ENCODE measurements around the gene UBTD1. TPM values are rescaled to one million over a fixed set of nuclear protein-coding genes. Genes with fewer than 3 reads are reported as not detected.

The UBTD1 gene
- total RNA-seq, 6 donors from 2014 or later, result 40.6 to 93.1 (median 67.3) TPM

DNA sequence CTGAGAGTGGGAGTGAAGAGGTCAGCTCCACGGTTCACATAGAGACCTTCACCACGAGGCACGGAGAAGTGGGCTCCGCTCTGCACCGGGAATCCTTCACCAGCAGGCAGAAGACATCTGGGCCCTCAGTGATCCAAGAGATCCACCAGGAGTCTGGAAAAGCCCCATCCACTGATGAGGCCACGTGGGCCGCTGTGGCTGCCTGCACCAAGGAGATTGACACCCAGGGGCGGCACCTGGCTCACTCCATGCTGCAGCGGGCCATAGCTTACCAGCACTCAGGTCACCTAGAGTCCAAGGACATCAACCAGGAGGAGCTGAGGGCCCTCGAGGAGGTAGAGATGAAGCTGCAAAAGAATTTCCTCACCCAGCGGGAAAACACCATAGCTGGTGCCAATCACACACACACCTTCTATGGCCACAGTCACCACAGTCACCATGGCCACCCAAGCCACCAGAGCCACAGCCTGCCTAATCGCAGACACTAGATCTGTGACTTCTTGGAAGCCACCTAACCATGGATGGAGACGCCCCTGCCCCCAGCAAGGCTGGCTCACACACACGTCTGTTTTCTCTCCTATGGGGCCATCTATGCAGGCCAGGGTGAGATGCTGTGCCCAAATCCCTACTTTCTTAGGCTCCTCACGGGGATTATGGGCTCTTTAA, 91.5 kb downstream of the UBTD1 start:
- DNase-seq (no peak), ATAC-seq (ENCODE audit: low FRiP score in 2 of 2) (no peak)
- H3K4me1 ChIP-seq, result peaks cover 0 to 8% (median 0%) of the 10 kb centered on the region in 4 donors
- no peaks in the 10 kb centered on the region for H3K9me3 ChIP-seq
- TF ChIP-seq POLR2A (IDR thresholded peaks at IDR 0.05), result no peak
- TF ChIP-seq, protein P1, sequence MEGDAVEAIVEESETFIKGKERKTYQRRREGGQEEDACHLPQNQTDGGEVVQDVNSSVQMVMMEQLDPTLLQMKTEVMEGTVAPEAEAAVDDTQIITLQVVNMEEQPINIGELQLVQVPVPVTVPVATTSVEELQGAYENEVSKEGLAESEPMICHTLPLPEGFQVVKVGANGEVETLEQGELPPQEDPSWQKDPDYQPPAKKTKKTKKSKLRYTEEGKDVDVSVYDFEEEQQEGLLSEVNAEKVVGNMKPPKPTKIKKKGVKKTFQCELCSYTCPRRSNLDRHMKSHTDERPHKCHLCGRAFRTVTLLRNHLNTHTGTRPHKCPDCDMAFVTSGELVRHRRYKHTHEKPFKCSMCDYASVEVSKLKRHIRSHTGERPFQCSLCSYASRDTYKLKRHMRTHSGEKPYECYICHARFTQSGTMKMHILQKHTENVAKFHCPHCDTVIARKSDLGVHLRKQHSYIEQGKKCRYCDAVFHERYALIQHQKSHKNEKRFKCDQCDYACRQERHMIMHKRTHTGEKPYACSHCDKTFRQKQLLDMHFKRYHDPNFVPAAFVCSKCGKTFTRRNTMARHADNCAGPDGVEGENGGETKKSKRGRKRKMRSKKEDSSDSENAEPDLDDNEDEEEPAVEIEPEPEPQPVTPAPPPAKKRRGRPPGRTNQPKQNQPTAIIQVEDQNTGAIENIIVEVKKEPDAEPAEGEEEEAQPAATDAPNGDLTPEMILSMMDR (IDR thresholded peaks at IDR 0.05), result no peak
- no peak for TF ChIP-seq POLR2AphosphoS5 (IDR thresholded peaks at IDR 0.05)
- no peak for TF ChIP-seq EP300 (IDR thresholded peaks at IDR 0.05)
- H3K27me3 ChIP-seq, result no peaks in the 10 kb centered on the region
- no peaks in the 10 kb centered on the region for H3K36me3 ChIP-seq
- no peak overlapping the region for H3K27ac ChIP-seq
- WGBS, 2 donors, result 91 to 100% methylated on average over 7 to 11 of the region's 15 CpGs
- no peak overlapping the region for H3K4me3 ChIP-seq

DNA sequence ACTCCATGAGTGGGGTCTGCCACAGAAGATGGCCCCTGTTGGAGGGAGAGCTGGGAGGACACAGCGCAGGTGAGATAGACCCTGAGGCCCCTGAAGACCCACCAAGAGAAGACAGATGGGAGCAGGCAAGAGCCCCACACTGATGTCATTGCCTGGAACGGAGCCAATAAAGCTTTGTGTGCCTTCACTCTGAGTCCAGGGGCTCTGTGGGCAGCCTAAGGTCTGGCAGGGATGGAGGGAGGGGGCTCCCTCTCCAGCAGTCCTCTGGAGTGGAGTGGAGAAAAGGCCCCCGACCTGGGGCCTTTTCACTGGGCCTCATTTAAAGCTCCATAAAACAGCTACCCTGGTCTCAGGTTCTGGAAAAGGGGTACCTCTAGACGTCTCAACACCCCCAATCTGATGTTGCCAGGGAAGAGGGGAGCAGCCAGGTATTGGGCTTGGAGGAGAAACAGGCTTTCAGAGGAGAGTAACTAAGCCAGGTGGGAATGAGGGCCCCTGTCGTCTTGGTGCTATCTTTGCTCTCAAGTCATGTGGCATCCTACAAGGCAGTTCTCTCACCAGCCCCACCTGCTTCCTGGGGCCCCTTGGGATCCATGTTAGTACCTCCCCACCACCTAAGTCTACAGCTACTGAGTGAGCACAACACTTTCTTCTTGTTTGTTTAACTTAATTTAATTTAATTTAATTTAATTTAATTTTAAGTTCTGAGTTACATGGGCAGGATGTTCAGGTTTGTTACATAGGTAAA, 92.2 kb downstream of the UBTD1 start:
- ATAC-seq (ENCODE audit: low FRiP score in 2 of 2), result no peak
- Histone ChIP-seq H3K36me3 (no peaks in the 10 kb centered on the region), H3K27ac (no peak overlapping the region), H3K27me3 (no peaks in the 10 kb centered on the region), H3K4me1 (peaks cover 0 to 9% (median 0%) of the 10 kb centered on the region in 4 donors), H3K9me3 (no peaks in the 10 kb centered on the region), H3K4me3 (no peak overlapping the region)
- 64 to 74% methylated on average over 4 to 5 of the region's 5 CpGs for WGBS, 2 donors
- TF ChIP-seq EP300 (IDR thresholded peaks at IDR 0.05) (no peak), POLR2AphosphoS5 (IDR thresholded peaks at IDR 0.05) (no peak), POLR2A (IDR thresholded peaks at IDR 0.05) (no peak)
- TF ChIP-seq, protein P1 (IDR thresholded peaks at IDR 0.05), result no peak
- DNase-seq, result no peak

DNA sequence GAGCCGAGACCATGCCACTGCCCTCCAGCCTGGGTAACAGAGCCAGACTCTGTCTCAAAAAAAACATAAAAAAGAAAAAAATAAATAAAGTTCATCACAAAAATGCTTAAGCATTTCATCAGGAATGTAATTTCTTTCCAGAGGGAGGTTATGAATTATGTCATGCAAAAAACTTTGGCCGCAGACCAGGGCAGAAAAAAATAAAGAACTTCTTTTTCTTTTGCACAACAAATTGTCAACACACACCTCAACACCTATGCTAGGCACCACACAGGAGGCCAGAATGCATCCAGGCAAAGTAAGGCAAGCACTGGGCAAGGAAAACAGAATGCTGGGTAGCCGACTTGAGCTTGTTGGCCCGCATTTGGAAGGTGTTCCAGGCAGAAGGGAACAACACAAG, 94.7 kb downstream of the UBTD1 start:
- WGBS, 2 donors, result 68 to 77% methylated on average over 4 of the region's 4 CpGs
- peaks cover 4 to 15% (median 13%) of the 10 kb centered on the region in 4 donors for H3K4me1 ChIP-seq
- DNase-seq (no peak), ATAC-seq (ENCODE audit: low FRiP score in 2 of 2) (no peak)
- no peaks in the 10 kb centered on the region for H3K27me3 ChIP-seq
- H3K9me3 ChIP-seq, result no peaks in the 10 kb centered on the region
- no peaks in the 10 kb centered on the region for H3K36me3 ChIP-seq
- peak overlapping the region in 1 of 4 donors; percentile 1 for H3K27ac ChIP-seq
- TF ChIP-seq, protein P1 (IDR thresholded peaks at IDR 0.05), result no peak
- no peak for TF ChIP-seq POLR2A (IDR thresholded peaks at IDR 0.05)
- no peak for TF ChIP-seq EP300 (IDR thresholded peaks at IDR 0.05)
- no peak for TF ChIP-seq POLR2AphosphoS5 (IDR thresholded peaks at IDR 0.05)
- H3K4me3 ChIP-seq, result no peak overlapping the region

DNA sequence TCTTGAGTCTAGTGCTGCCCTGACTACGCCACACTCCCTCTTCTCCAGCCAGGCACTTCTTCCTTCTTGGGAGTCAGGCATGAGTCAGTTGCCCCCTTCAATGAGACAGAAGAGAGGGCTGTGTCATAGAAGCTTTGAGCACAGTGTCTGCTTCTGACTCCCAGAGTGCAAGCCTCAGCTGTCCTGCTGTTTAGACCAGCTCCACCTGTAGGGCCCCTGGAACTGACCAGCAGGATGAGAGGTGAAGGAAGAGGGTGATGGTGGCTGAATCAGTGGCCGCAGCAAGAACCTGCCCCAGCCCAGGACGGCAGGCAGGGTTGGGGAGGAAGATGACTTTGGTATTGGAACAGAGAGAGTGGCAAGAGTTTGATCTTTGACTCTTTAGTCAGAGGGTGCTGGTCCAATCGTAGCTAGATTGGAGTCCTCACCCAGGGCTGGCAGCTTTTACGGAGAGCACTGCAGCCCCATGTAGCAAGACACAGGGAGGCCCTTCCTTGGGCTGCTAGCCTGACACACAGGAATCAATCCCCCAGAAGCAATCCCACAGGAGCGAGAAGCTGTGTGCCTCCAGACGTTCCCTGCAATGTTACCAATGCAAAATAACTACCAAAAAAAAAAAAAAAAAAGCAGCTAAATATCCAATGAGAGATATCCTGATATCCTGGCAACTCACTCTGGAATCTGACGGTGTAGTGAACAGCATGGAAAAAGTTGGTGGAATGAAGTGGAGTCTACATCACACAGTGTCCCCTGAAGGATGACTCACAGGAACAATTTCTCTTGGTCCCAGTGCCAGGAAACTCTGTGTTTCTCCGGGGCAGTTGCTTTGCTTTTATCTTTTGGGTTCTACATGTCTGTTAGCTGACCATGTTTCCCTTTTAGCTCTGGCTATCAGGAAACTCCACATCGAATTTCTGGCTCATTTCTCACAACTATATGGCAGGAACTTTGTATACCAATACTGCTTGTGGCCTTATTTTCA, 97.7 kb downstream of the UBTD1 start:
- TF ChIP-seq POLR2A (IDR thresholded peaks at IDR 0.05) (no peak), EP300 (IDR thresholded peaks at IDR 0.05) (peak in 2 of 4 donors; percentile 45 to 56), POLR2AphosphoS5 (IDR thresholded peaks at IDR 0.05) (peak; percentile 24 to 68)
- TF ChIP-seq, protein P1 (IDR thresholded peaks at IDR 0.05), result no peak

More for the DNA sequence above, 97.7 kb downstream of the UBTD1 start:
- WGBS, 2 donors, result 60 to 65% methylated on average over 10 of the region's 10 CpGs
- Histone ChIP-seq H3K9me3 (no peaks in the 10 kb centered on the region), H3K27me3 (no peaks in the 10 kb centered on the region), H3K27ac (peak overlapping the region; percentile 56 to 84 (median 70)), H3K4me1 (peaks cover 4 to 15% (median 13%) of the 10 kb centered on the region in 4 donors), H3K4me3 (no peak overlapping the region), H3K36me3 (no peaks in the 10 kb centered on the region)
- DNase-seq (peak in 1 of 2 donors; percentile 29), ATAC-seq (ENCODE audit: low FRiP score in 2 of 2) (peak; percentile 76 to 90)
